HG03520 (cell line): Measurements from ENCODE around the gene CNKSR1.

ENCODE experiments used
- ATAC-seq: cut with Tn5 transposase; IDR thresholded peaks from one replicate; pipeline ENCODE4 v1.9.1; 2021; ENCODE audit warnings: mild to moderate bottlenecking, moderate library complexity; ENCODE audit not compliant: unreplicated experiment

Gene CNKSR1

DNA sequence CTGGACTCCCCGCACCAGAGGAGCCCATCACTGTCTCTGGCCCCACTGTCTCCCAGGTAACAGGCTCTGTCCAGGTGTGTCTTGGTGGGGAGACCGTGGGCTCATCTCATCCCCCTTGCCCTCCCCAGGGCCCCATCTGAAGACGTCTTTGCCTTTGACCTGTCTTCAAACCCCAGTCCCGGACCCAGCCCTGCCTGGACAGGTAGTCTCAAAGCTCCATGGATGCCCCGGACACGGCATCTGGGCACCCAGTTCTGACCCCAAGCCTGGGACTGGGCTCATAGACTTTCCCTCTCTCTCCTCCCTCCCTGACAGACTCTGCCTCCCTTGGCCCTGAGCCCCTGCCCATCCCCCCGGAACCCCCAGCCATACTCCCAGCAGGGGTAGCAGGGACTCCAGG lies 6.8 kb downstream of the CNKSR1 start:
- ATAC-seq: no peak

DNA sequence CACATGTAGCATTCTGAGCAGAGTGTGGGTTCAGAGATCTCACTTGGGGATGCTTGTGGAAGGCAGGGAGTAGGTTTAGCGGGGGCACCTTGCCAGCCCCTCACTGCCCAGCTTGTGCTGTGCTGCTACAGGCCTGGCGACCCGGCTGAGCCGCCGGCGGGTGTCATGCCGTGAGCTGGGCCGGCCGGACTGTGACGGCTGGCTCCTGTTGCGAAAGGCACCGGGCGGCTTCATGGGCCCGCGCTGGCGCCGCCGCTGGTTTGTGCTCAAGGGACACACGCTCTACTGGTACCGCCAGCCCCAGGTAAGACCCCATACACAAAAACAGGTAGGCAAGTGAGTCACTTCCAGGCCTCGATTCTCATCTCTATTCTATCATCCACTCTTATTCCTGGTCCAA lies 7.6 kb downstream of the CNKSR1 start:
- no peak for ATAC-seq

DNA sequence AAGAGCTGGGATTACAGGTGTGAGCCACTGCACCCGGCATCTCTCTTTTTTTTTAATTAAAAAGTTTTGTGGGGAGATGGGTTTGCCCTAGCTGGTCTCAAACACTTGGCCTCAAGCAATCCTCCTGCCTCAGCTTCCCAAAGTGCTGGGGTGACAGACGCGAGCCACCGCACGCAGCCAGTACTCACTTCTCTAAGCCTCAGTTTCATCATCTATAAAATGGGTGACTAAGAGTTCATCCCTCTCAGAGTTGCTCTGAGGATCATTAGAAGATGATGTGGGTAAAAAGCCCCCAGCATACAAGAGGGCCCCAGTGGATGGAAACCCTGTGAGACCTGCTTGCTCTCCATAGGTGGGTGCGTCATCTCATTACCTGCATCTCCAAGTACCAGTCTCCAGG lies 10.6 kb downstream of the CNKSR1 start:
- no peak for ATAC-seq

DNA sequence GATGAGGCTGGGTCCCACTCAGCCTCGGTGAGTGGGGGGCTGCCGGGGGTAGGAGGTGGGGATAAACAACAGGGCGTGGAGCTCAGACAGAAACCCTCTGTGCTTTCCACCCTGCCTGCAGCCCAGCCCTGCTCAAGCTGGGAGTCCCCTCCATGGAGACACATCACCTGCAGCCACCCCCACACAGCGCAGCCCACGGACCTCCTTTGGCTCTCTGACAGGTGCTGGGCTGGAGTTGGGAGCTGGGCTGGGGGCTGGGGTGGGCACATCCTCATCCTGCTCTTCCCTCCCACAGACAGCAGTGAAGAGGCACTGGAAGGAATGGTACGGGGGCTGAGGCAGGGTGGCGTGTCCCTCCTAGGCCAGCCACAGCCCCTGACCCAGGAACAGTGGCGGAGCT lies 11.2 kb downstream of the CNKSR1 start:
- ATAC-seq: no peak

DNA sequence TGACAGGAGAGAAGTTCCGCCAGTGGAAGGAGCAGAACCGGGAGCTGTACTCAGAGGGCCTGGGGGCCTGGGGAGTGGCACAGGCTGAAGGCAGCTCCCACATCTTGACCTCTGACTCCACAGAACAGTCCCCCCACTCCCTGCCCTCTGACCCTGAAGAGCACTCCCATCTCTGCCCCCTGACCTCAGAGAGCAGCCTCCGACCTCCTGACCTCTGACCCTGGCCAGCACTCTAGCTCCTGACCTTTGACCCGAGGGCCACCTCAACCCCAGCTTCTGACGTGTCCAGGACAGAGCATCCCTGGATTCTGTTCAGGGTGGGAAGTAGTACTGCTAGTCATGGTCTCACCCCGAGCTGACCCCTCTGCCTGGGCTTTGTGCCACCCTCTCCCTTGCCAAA lies 12.0 kb downstream of the CNKSR1 start:
- no peak for ATAC-seq

DNA sequence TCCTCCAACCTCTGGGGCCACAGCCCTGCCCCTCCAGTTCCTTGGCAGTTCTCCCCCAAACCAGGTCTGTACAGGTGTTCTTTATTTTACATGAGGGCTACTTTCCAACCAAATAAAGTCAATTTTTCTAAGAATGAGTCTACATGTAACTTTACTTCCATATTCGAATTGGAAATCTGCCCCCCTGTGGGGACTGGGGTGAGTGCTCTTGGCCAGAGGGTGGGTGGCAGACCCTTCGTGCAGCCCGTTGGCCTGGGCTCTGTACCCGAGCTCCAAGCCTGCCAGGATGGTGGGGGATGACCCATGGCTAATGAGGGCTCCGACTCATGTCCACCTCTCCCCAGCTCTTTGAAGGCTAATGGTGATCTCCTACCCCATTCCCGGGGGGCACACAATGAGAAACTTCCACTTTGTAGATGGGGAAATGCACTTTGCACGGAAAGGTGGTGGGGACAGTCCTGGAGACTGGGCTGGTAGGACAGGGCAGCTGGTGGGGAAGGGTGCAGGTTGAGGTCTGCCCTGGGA lies 12.5 kb downstream of the CNKSR1 start:
- ATAC-seq: no peak

DNA sequence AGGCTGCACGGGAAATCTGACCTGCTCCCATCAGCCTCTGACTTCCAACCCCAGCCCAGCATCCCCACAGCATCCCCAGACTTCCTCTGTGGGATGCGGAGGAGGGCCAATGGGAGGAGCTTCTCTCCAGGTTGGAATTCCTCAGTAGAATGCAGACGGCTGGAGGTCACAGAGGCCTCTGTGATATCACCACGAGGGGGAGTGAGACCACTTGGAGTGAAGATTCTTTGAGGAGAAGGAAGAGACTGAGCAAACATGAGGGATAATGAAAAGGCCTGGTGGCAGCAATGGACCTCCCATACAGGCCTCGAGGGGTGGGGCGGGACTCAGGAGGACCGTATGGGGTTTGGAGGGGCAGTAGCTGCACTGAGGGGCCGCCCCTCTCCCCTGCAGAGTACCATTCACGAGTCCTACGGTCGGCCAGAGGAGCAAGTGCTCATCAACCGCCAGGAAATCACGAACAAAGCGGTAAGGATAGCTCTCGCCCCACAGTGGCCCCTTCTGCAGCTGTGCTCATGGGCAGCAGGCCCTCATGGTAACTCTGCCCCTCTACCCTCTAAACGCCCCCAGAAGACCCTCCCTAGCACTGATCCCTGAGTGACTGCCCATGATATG lies 13.2 kb downstream of the CNKSR1 start, which contains the start of gene CATSPER4:
Gene CATSPER4, plus strand, starts transcription at position 230 of the 615 bp plus-strand sequence. Its CDS starts 26 bp downstream, at position 256.
- ATAC-seq: no peak

DNA sequence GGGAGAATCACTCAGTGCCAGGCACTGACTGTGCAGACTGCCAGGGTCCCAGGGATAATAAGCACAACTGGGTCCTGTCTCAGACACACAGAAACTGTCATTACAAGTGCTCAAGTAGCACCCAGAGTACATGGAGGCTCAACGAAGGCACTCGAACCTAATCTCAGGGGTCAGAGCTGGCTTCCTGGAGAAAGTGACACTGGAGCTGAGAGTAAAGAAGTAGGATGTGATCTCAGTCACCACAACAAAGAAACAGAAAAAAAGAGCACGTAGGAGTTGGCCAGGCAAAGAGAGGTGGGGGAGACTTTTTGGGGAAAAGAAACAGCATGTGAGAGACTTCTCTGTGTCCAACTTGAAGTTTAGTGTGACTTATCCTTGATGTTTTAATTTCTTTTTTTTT lies 14.4 kb downstream of the CNKSR1 start:
- ATAC-seq: no peak

DNA sequence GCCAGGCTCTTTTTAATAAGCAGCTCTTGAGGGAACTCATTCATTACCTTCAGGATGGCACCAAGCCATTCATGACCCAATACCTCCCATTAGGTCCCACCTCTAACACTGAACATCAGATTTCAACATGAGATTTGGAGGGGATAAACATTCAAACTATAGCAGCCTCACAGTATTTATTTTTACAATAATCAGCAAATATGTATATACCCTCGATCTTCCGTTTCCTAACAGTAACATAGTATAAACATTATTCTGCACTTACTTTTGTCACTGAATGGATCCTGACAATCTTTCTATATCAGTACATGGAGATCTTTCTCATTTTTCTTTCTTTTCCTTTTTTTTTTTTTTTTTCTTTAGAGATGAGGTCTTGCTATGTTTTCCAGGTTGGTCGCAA lies 18.5 kb downstream of the CNKSR1 start:
- no peak for ATAC-seq

DNA sequence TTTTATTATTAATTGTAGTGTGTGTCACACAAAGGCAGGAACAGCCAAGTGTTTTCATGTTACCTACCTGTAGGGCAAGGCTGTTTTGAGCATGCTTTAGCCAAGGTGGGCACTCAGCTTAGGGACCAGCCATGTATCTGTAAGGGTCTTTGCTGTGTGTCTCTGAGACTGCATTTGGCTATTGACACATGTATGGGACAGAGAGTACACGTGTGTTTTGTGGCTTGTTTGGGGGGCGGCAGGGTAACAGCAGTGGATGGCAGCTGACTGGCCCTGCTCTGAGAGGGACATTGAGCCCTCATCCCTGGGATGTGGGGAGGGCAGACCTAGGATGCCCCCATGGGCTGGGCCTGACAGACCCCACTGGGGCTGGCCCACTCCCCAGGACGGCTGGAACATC lies 20.0 kb downstream of the CNKSR1 start:
- no peak for ATAC-seq

DNA sequence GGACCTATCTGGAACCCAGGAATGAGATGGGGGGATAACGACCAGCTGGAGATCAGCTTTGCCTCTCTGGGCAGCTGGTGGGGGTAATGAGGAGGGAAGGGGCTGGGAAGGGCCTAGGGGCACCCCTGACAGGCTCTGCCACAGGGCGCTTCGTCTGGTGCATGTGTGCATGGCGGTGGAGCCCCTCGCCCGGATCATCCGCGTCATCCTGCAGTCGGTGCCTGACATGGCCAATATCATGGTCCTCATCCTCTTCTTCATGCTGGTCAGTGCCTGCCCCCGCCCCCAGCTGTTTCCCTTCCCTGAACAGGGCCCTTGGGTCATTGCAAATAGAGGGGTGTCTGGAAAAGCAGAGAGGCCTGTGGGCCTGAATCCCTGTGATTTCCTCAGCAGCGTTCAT lies 20.5 kb downstream of the CNKSR1 start:
- ATAC-seq: no peak

DNA sequence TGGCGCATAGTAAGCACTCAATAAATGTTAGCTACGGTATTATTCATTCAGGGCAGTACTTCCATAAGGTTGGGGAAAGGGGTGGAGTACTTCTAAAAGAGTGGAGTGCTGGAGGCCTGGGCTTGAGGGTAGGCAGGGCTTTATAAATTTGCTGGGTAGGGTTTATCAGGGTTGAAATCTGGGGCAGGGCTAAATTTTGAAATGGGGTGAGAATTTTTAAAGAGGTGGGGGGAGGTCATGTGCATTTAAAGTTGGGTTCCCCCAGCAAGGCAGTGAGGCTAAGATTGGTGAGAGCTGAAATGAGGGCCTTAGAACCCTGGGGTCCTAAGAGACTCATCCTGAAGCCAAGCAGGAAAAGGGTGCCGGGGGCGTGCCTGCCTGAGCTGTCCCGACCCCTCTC lies 23.1 kb downstream of the CNKSR1 start:
- no peak for ATAC-seq

DNA sequence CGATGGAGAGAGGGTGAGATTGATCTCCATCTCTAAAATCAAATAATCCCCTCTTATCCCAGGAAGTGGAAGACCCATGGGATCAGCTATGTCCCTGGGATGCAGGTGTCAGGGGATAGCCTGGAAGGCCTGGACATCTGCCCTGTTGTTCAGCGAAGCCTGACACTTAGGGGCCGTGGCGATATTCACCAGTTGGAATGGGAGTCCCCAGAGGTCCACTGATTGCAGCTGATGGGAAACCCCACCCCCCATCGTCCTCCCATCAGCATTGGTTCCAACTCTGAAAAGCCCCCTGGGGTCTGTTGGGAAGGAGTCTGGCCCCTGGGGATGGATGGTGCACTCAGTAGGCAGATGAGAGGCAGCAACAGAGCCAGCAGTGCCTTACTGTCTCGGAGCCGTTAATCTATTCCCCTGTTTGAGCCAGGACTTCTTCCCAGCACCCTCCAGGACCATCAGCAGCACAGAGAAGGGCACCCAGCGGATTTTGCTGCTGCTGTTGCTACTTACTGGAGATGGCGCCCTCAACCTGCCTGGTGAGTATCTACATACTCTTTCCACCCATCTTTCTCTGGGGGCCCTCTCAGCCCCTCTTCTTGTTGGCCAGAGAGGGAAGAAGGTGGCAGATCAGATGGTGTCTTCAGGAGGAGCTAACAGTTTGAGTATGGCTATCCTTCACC lies 26.5 kb downstream of the CNKSR1 start:
- ATAC-seq: no peak

DNA sequence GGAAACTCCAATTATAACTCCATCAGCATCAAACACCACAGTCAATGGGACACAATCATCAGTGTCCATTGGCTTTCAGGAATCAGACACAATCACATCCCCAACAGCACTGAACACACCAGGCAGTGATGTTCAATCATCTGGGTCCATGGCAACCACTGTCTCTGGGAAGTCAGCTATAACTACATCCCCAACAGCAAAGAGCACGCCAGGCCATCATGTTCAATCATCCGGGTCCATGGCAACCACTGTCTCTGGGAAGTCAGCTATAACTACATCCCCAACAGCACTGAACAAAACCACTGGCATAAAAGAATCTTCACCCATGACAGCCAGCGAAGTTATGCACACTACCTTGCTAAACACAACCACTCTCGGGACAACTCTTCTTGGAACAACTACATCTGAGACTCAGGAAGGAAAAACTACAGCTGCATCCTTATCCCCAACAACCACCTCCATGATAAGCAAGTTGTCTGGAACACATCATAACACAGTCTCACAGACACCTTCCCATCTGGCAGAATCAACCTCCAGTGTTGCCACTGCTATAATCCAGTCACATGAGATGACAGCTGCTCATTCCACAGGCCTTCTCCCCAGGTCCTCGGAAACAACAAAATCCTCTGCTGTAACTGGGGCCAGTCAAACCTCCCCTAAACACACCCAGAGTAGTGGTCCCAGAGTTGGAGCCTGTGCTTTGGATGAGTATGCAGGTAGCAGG lies 33.0 kb downstream of the CNKSR1 start:
- no peak for ATAC-seq

DNA sequence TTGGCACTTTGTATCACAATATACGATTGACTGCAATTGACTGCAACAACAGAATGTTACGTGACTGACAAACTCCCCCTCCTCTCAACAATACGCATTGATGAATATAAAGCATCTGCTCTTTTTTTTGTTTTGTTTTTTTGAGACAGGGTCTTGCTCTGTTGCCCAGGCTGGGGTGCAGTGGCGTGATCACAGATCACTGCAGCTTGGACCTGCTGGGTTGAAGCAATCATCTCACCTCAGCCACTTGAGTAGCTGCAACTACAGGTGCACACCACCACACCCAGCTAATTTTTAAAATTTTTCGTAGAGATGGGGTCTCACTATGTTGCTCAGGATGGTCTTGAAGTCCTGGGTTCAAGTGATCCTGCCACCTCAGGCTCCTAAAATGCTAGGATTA lies 35.4 kb downstream of the CNKSR1 start:
- no peak for ATAC-seq

DNA sequence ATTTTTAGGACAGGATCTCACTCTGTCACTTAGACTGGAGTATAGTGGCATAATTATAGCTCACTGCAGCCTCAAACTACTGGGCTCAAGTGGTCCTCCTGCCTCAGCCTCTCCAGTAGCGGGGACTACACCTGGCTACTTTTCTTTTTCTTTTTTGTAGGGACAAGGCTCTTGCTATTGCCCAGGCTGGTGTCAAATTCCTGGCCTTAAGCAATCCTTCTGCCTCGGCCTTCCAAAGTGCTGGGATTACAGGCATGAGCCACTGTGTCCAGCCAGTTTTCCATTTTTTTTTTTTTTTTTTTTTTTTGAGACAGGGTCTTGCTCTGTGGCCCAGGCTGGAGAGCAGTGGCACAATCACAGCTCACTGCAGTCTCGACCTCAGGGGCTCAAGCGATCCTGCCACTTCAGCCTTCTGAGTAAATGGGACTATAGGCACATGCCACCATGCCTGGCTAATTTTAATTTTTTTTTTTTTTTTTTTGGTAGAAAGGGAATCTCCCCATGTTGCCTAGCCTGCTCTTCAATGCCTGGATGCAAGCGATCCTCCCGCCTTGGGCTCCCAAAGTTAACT lies 36.1 kb downstream of the CNKSR1 start:
- ATAC-seq: no peak

DNA sequence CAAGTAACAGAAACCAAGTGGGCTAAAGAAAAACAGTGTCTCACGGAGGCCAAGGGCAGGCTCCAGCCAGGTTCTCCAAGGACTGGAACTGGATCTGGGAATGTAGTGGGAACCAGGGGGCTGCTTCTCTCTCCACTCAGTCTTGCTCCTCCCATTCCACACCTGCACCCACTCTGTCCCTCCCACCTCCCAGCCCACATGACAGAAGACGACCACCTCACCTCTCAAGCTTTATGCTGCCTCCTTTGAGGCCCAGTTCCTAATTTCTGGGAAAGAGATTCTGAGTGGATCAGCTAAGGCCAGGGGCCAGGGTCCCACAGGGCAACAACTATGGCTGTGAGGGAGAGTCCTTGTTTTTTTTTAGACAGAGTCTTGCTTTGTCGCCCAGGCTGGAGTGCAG lies 38.0 kb downstream of the CNKSR1 start:
- ATAC-seq: no peak

DNA sequence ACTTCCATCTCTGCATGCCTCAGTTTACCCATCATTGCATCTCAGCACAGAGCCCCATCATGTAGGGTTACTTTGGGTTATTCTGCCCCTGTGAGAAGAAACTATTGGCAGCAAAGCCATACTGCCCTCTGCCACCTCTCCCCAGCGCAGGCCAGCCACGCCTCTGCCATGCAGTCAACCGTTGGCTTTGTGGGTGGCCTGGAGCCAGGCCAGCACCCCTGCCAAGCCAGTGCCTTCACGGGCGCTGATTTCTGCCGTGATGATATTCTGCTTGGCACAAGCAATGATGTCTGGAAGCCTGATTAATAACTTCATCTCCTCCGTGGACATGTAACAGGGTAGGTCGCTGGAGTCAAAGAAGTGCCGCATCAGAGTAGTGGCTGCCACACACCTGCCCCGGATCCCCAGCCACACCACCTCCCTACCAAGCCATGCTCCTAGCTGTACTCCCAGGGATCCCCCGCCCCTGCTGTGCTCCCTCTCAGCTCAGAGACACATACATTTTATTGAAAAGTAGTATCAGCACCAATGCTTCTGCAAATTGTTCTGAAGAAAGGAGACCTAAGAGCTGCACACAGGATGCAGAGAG lies 41.7 kb downstream of the CNKSR1 start:
- no peak for ATAC-seq

DNA sequence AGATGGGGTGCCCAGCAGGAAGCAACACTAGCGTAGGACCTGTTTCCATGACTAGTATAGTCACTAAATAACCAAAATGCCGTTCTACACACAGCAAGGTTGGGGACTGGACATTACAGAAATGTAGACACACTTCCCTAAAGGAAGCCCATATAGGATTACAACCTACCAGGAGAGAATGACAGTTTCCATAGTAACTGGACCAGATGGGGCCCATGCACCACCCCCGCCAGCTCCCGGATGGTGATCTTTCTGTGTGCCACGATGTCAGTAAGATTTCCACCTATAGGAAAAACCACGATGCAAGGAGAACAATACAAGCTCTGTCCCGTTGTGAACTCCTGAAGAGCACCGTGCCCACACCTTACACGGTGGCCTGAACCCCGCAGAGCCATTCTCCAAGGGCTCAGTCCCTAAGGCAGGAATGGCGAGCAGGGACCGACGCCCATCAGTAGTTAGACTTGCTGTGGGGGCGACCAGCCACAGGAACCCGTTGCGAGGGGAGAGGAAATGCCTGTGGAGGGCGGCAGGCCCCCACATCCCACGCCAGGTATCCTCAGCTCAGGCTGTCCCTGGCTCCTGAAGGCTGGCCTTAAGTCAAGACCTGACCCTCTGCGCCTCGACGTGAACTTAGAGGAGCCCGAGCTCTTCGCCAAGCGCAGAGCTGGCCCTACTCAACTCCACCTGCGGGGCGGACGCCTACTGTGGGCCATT lies 43.1 kb downstream of the CNKSR1 start:
- no peak for ATAC-seq

DNA sequence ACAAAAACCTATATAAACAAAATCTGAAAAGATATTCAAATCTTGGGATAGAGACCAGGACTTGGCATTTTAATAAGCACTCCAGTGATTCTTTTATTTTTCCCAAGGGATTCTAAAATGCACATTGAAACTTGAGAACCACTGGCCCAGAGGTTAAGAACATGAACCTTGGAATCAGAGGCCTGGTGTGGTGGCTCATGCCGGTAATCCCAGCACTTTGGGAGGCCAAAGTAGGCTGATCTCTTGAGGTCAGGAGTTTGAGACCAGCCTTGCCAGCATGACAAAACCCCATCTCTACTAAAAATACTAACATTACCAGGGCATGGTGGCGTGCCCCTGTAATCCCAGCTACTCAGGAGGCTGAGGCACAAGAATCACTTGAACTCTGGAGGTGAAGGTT lies 43.8 kb downstream of the CNKSR1 start:
- no peak for ATAC-seq

DNA sequence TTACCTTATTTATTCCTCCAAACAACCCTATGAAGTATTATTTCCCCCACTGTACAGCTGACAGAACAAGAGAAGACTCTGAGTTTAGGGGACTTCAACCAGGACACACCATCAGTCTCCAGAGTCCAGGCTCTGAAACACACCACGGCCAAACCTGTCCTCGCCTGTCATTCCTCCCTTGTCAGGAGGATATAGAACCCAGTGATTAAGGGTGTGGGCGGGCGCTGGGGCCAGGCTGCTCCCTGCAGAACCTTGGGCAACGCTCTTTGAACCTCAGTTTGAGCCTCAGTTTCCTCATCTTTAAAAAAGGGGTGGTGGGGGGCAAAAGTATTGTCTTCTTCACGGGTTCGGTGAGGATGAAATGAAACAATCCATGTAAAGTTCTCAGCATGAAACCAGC lies 47.3 kb downstream of the CNKSR1 start:
- ATAC-seq: no peak
